GM18526 (cell line): ENCODE measurements around the gene MGMT.

Experiments
- POLR2A ChIP-seq: IDR thresholded peaks from 3 replicates; pipeline ENCODE4 v1.6.1; 2011; ENCODE audit not compliant: insufficient read length; ENCODE audit errors: extremely low read depth

Gene MGMT

GRCh38 chr10:129521161-129522025 is 54.4 kb downstream of the MGMT start:
- TF ChIP-seq POLR2A: no peak

- TF ChIP-seq POLR2A: no peak
These were observed 55.1 kb downstream of the MGMT start for GRCh38 chr10:129522041-129522585.

DNA sequence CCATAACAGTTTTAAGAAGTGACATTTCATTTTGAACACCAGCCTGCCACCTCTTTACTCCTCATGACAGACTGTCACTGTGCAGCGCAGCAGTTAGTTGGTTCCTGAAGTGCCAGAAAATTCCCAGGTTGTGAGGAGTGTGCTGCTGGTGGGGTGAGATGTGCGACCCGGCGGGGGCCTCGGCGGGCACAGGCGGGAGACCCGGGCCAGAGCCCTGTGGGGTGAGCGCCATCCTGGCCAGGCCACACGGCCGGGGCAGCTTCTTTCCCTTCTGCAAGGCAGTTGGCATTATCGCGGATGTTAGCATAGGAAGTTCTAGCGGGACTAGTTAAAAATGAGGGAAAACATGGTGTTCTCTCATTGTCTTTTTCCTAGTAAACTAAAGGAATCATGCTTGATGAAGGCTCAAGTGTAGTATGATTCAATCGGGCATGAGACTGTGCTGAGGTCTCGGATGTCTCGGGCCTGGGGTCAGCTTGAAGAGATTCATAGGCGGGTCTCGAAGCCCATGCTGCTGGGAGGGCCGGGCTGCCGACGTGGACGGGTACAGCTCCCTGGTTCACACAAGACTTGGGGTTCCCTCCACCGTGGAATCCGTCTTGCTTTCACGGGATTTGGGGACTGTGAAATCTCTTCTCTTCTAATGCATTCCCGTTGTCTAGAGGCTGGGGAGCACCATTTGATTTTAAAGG is 56.1 kb downstream of the MGMT start:
- TF ChIP-seq POLR2A: no peak

DNA sequence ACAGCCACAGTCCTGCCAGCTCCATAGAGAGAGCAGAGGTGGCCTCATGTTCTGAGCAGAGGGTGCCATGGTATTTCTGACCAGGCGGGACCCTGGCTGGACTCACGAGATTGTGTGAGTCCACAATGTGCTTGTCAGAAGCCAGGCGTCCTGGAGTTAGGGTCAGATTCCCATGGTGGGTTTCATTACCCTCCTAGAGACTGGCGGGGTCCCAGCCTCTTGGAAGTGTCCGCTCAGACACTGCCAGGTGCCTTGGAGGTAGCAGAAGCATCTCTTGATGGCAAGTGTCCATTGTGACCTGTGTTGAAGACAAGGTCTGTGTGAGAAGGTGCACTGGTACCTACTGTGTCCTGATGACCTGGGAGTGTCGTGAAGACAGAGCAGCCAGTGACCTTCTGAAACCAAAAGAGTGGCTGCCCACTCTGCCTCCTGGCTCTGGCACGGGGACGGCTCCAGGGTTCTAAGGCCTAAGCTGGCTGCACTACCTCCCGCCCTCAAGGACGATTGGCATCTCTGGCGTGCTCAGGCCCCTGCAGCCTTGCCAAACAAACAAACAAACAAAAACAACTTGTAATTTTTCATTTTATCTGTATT is 56.8 kb downstream of the MGMT start:
- no peak for TF ChIP-seq POLR2A

GRCh38 chr10:129524936-129525335 is 57.9 kb downstream of the MGMT start:
- no peak for TF ChIP-seq POLR2A

DNA sequence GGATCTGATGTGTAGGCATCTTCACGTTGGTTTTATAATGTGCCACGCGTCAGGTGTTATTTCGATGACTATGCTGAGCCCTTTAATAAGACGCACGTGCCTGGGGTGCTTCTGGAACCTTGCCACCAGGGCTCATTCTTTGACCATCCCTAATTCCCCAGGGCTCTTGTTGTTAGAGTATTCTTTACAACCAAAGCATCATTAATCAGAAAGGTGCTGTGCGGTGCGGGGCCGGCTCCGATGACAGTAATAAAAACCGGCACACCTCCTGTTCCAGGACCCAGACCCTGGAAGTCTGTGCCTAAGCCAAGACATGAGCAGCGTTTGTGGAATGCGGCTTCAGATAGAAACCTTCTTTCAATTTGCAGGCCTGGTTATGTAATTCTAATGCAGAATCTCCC is 58.4 kb downstream of the MGMT start:
- no peak for TF ChIP-seq POLR2A

- no peak for TF ChIP-seq POLR2A
These were observed 59.9 kb downstream of the MGMT start for GRCh38 chr10:129526943-129527342.

GRCh38 chr10:129528376-129528978 is 61.4 kb downstream of the MGMT start:
- TF ChIP-seq POLR2A: no peak

DNA sequence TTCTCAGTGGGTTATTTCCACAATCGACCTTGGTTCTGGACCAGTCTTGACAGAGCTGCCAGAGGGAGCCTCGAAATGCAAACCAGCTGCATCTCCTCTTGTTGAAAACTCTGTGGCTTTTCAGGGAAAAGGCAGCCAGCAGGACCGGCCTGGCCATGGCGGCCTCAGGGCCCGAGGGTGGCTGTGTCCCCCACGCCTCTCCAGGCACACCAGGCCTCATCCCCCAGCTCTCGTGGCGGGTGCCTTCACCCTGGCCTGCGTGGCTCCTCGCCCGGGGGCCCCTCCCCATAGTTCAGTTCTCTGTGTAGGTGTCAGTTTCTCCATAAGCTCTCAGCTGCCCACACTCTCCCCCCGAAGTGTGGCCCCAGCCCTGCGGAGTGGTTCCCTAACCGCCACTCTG is 63.5 kb downstream of the MGMT start:
- TF ChIP-seq POLR2A: no peak

- TF ChIP-seq POLR2A: no peak
These were observed 64.3 kb downstream of the MGMT start for GRCh38 chr10:129531195-129531968.

DNA sequence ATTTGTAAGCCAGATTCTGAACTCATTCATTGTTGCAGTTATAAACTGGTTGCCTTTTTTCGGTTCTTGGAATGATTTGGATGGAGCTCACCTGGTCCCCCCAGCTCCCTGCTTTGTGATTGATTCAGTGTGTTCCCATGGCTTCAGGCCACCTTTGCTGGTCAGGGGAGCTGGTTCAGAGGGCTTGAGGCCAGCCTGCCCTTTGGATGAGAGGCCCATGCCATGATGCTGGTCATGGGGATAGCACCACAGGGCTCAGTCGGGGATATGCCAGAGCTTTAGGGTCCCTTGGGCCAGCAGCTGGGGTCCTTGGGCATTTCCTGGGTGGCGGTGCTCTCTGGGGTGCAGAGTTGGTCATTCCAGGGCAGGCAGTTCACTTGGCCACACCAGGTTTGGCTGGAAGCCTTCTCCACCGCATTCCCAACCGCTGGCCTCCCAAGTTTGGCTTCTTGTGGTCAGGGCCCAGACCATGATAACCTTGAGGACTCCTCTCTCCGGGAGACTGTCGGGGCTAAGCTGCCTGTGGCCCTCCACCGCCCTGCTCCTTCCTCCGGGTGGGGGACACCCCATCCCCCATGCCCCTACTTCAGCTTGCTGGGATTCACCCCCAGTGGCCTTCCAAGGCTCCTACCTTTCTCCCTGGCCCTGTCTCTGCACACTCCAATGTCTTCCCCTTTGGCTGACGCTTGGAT is 65.1 kb downstream of the MGMT start:
- no peak for TF ChIP-seq POLR2A

- TF ChIP-seq POLR2A: no peak
These were observed 65.8 kb downstream of the MGMT start for GRCh38 chr10:129532838-129533237.

GRCh38 chr10:129533281-129533680 is 66.2 kb downstream of the MGMT start:
- TF ChIP-seq POLR2A: no peak

DNA sequence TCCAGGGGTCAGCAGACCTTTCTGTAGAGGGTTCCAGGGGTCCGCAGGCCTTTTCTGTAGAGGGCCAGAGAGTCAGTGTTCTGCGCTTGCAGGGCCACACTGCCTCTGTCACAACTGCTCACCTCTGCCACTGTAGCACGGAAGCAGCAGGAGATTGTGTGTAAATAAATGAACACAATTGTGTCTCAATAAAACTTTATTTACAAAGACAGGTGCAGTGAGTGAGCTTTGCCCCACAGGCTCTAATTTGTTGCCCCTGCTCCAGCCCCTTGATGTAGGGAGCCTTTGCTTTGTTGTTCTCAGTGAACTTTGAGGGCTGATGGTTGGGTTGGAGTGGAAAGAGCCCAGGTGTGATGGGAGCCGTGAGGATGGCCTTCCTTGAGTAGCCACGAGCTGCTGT is 67.8 kb downstream of the MGMT start:
- TF ChIP-seq POLR2A: no peak
